Mesodermal cell (in vitro differentiated cells): ENCODE results near the gene ABCC9.
"Not testable (repeated sequence)": the region's sequence is repeated elsewhere in the genome, so short reads cannot be mapped to it uniquely, and the experiment has no call there.

ENCODE experiments used
- H3K27ac ChIP-seq: 2 replicates; pipeline ENCODE4 v1.7.0; 2013; ENCODE audit warnings: mild to moderate bottlenecking, low read depth, low read length, moderate library complexity; ENCODE audit not compliant: severe bottlenecking
- H3K36me3 ChIP-seq: 2 replicates; pipeline ENCODE4 v1.7.1; 2013; ENCODE audit warnings: mild to moderate bottlenecking, low read length, moderate library complexity; ENCODE audit not compliant: control insufficient read depth, insufficient read depth
- H3K4me1 ChIP-seq: one replicate; pipeline ENCODE4 v1.7.1; 2013; ENCODE audit warnings: mild to moderate bottlenecking, low read length; ENCODE audit not compliant: insufficient read depth, control insufficient read depth, poor library complexity, severe bottlenecking
- H3K4me3 ChIP-seq: 2 replicates; pipeline ENCODE4 v1.7.0; 2013; ENCODE audit warnings: low read length, control low read depth, mild to moderate bottlenecking; ENCODE audit not compliant: insufficient read depth, poor library complexity, severe bottlenecking; ENCODE audit errors: extremely low read depth
- H3K9me3 ChIP-seq: 2 replicates; pipeline ENCODE4 v1.7.1; 2013; ENCODE audit warnings: mild to moderate bottlenecking, low read length, moderate library complexity; ENCODE audit not compliant: control insufficient read depth
- WGBS, 2 experiments: methylation state at CpG; one replicate each; pipeline ENCODE4 v1.1.5; 2013; ENCODE audit warnings: missing lambda C conversion rate in 2 of 2; ENCODE audit not compliant: insufficient coverage in 2 of 2; 5-methylcytosine and 5-hydroxymethylcytosine counted together

ABCC9 gene

GRCh38 chr12:21934173-21934572, 7.1 kb downstream of the ABCC9 start:
- no peaks in the 10 kb centered on the region for H3K4me1 ChIP-seq
- no peaks in the 10 kb centered on the region for H3K9me3 ChIP-seq
- WGBS, 2 experiments: no CpG with 5 or more reads among the region's 1 CpG
- H3K4me3 ChIP-seq: no peak overlapping the region
- no peak overlapping the region for H3K27ac ChIP-seq
- H3K36me3 ChIP-seq: no peaks in the 10 kb centered on the region

GRCh38 chr12:21933656-21934055, 7.6 kb downstream of the ABCC9 start:
- no peaks in the 10 kb centered on the region for H3K9me3 ChIP-seq
- no peaks in the 10 kb centered on the region for H3K36me3 ChIP-seq
- H3K4me3 ChIP-seq: no peak overlapping the region
- 100% methylated on average over 1 of the region's 4 CpGs; no CpG with 5 or more reads in 1 of the 2 experiments for WGBS, 2 experiments
- H3K4me1 ChIP-seq: no peaks in the 10 kb centered on the region
- no peak overlapping the region for H3K27ac ChIP-seq

GRCh38 chr12:21929972-21930371, 11.3 kb downstream of the ABCC9 start:
- not testable (repeated sequence) for H3K4me3 ChIP-seq, H3K4me1 ChIP-seq, H3K9me3 ChIP-seq, H3K36me3 ChIP-seq, H3K27ac ChIP-seq
- WGBS, 2 experiments: no CpG with 5 or more reads among the region's 1 CpG

DNA sequence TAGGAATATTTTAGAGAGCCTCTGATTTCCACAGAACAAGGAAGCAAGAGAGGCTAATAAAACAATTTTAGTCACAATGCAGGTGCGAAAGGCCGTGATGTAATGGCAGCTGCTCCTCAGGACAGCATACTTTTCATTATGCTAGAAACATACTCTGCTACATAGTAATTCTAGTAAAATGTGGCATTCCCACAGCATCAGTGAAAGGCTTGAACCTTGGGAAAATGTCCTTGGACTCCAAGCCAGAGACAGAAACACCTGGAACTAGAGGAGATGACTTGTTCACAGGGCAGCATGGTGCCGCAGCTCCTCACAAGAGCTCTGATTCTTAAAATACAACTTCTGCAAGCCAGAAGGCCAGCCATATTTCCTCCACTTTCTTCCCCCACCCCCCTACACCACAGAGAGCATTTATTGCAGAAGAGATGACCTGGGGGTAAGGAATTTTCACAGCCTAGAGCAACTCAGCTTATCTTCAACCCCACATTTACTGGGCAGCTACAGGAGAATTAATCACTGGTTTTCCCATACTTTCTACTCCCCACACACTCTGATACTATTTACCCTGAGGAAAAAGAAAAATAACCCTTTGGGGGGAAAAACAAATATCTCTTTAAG, 15.8 kb downstream of the ABCC9 start:
- Histone ChIP-seq H3K4me3 (no peak overlapping the region), H3K4me1 (peaks cover 4% of the 10 kb centered on the region), H3K36me3 (no peaks in the 10 kb centered on the region), H3K27ac (no peak overlapping the region), H3K9me3 (no peaks in the 10 kb centered on the region)
- WGBS, 2 experiments: 88 to 100% methylated on average over 1 to 3 of the region's 3 CpGs

GRCh38 chr12:21921436-21921835, 19.8 kb downstream of the ABCC9 start:
- Histone ChIP-seq H3K4me1 (peaks cover 4% of the 10 kb centered on the region), H3K4me3 (no peak overlapping the region), H3K36me3 (no peaks in the 10 kb centered on the region), H3K27ac (no peak overlapping the region), H3K9me3 (no peaks in the 10 kb centered on the region)
- 100% methylated on average over 1 of the region's 1 CpG; no CpG with 5 or more reads in 1 of the 2 experiments for WGBS, 2 experiments

DNA sequence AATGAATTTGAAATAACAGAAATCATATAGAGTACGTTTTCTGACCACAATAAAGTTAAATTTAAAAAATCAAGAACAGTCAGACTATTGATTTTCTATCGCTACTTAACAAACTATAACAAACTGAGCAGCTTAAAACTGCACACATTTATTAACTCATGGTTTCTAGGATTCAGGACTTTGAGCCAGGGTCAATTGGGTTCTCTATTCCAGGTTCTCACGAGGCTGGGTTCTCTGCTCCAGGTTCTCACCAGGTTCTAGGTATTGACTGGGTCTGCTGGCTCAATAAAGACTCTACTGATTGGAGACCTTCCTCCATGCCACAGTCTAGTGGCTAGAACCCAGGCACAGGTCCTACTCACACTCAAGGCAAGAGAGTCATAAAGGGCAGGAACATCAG, 22.8 kb downstream of the ABCC9 start:
- Histone ChIP-seq H3K27ac (no peak overlapping the region), H3K36me3 (no peaks in the 10 kb centered on the region), H3K4me1 (no peaks in the 10 kb centered on the region), H3K9me3 (no peaks in the 10 kb centered on the region), H3K4me3 (no peak overlapping the region)
- WGBS, 2 experiments: 71 to 90% methylated on average over 2 of the region's 3 CpGs

DNA sequence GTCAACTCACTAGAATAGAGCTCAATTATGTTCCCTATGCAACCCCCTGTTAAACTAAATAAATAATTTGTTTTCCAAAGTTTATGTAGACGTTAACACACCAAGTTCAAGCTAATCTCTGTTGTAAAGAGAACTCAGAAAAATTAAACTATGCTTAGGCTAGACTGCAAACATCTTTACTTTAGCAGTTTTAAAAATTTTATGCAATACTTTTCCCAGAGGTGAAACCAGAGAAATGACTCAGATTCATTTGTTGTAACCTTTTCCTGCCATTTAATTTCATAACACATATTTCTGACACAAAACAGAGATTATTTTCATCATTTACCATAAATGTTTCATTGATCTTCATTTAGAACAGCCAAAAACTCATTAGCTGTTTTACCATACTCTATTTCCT, 27.4 kb downstream of the ABCC9 start:
- Histone ChIP-seq H3K27ac (no peak overlapping the region), H3K36me3 (no peaks in the 10 kb centered on the region), H3K4me1 (no peaks in the 10 kb centered on the region), H3K4me3 (no peak overlapping the region), H3K9me3 (no peaks in the 10 kb centered on the region)
- no CpG with 5 or more reads among the region's 1 CpG for WGBS, 2 experiments

- Histone ChIP-seq H3K27ac (no peak overlapping the region), H3K9me3 (no peaks in the 10 kb centered on the region), H3K4me3 (no peak overlapping the region), H3K36me3 (no peaks in the 10 kb centered on the region), H3K4me1 (no peaks in the 10 kb centered on the region)
- no CpG with 5 or more reads among the region's 3 CpGs for WGBS, 2 experiments
These were observed 28.9 kb downstream of the ABCC9 start for GRCh38 chr12:21912318-21912717.

- WGBS, 2 experiments: 100% methylated on average over 1 of the region's 4 CpGs; no CpG with 5 or more reads in 1 of the 2 experiments
- H3K4me3 ChIP-seq: no peak overlapping the region
- no peaks in the 10 kb centered on the region for H3K9me3 ChIP-seq
- H3K27ac ChIP-seq: no peak overlapping the region
- no peaks in the 10 kb centered on the region for H3K4me1 ChIP-seq
- no peaks in the 10 kb centered on the region for H3K36me3 ChIP-seq
These were observed 29.4 kb downstream of the ABCC9 start for GRCh38 chr12:21911832-21912231.

DNA sequence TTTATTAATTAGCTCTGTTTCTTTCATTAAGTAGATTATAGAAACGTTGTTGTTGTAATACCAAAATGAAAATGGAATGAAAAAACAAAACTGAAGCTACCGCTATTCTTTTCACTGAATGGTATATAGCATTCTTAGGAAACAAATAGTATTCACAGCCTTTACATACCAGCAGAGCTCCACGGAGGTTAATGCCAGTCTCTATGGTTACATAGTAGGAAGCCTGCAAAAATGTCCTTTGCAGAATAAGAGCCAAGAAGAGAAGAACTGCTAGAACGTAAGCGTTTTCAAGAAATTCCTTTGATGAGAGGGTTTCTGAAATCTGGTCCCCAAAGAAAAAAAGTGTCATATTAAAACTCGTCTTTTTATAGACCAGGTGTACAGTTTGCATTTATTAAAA, 30.6 kb downstream of the ABCC9 start:
- Histone ChIP-seq H3K9me3 (no peaks in the 10 kb centered on the region), H3K4me3 (no peak overlapping the region), H3K4me1 (no peaks in the 10 kb centered on the region), H3K27ac (no peak overlapping the region), H3K36me3 (no peaks in the 10 kb centered on the region)
- WGBS, 2 experiments: 33 to 38% methylated on average over 1 to 2 of the region's 6 CpGs

DNA sequence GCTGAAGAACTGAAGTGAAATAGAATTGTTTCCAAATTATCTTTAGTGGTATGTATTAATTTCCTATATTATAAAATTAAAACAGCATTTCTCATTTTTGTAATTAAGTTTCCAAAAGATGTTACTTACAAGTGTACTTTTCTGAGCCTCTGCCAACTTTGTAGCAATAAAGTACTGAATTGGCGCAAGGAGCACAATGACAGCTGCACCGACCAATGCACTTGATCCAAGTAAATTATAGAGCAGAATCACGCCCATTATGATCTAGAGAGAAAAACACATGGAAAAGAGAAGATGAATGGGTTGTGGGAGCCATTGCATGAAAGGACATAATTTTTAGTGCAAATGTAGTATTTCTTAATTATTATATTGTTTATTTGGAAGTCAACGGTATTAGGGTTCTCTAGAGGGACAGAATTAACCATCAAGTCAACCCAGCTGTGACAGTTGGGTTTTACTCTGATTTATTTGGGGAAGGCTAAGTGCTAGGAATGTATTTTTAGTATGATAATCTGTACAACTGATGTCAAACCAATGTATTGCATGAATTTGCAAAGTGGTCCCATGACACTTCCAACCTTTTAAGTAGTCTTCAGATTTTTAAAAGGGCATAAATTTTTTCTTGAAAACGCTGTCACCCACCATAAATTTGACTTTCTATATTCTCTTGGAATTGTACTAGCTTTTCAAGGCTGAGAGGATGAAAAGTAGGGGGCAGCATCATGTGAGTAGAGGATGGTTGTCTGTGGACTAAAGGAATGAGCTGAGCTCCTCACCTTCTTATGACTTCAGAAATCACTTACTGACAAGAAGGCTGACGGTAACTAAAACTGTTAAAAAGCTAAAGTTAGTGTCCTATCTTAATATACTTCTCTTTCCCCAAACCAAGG, 33.0 kb downstream of the ABCC9 start:
- H3K9me3 ChIP-seq: no peaks in the 10 kb centered on the region
- H3K4me3 ChIP-seq: no peak overlapping the region
- H3K27ac ChIP-seq: no peak overlapping the region
- WGBS, 2 experiments: 85 to 100% methylated on average over 3 to 5 of the region's 6 CpGs
- no peaks in the 10 kb centered on the region for H3K36me3 ChIP-seq
- no peaks in the 10 kb centered on the region for H3K4me1 ChIP-seq
